ENCODE data around the gene CLSTN2. TPM values are rescaled to one million over a fixed set of nuclear protein-coding genes. Genes with fewer than 3 reads are reported as not detected.

Gene CLSTN2
- total RNA-seq, 1 donor from 2014 or later = 143 TPM

DNA sequence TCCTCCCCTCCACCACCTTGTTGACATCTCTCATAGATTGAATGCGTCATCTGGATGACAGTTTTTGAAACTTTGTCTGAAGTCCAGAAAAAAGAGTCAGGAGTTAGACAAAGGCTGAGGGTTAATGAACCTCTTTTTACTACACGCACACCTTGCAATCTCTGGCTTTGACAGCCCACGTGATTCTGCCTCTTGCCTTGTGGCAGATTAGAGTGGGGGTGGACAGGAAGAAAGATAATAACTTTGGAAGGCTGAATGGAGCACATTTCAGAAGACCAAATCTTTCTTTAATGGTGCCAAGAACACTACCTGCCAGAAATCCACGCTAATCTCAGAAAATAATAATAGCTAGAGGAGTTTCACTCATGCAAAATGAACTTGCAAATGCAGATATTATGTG is 415.0 kb downstream of the CLSTN2 start:
- Mint-ChIP-seq H3K4me3 (ENCODE audit: unreplicated experiment) (no peak overlapping the region), H3K36me3 (ENCODE audit: unreplicated experiment) (peaks cover 6% of the 10 kb centered on the region)

DNA sequence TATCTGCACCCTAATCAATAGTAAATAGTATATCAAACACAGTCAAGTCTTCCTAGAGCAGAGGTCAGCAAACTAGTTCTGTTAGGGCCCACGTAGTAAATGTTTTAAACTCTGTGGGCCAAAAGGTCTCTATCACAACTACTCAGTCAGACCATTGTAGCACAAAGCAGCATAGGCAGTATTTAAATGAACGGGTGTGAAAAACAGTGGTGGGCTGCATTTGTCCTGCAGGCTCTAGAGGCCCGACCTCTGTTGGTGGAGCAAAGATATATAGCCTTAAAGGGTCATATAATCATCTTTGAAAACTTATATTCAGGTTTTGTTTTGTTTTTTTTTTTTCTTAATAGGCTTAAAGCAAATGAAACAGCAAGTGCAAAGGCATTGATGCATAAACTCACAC is 416.5 kb downstream of the CLSTN2 start:
- H3K27me3 Mint-ChIP-seq (ENCODE audit: unreplicated experiment) = no peaks in the 10 kb centered on the region
- TF ChIP-seq, protein P1, sequence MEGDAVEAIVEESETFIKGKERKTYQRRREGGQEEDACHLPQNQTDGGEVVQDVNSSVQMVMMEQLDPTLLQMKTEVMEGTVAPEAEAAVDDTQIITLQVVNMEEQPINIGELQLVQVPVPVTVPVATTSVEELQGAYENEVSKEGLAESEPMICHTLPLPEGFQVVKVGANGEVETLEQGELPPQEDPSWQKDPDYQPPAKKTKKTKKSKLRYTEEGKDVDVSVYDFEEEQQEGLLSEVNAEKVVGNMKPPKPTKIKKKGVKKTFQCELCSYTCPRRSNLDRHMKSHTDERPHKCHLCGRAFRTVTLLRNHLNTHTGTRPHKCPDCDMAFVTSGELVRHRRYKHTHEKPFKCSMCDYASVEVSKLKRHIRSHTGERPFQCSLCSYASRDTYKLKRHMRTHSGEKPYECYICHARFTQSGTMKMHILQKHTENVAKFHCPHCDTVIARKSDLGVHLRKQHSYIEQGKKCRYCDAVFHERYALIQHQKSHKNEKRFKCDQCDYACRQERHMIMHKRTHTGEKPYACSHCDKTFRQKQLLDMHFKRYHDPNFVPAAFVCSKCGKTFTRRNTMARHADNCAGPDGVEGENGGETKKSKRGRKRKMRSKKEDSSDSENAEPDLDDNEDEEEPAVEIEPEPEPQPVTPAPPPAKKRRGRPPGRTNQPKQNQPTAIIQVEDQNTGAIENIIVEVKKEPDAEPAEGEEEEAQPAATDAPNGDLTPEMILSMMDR (IDR thresholded peaks at IDR 0.05) = no peak
- peaks cover 3% of the 10 kb centered on the region for H3K36me3 Mint-ChIP-seq (ENCODE audit: unreplicated experiment)
- H3K4me1 Mint-ChIP-seq (ENCODE audit: unreplicated experiment) = peaks cover 3% of the 10 kb centered on the region
- H3K27ac Mint-ChIP-seq (ENCODE audit: unreplicated experiment) = no peak overlapping the region
- H3K4me3 Mint-ChIP-seq (ENCODE audit: unreplicated experiment) = no peak overlapping the region
- DNase-seq (ENCODE audit: extremely low spot score, unreplicated experiment) = no peak
- no peaks in the 10 kb centered on the region for H3K9me3 Mint-ChIP-seq (ENCODE audit: unreplicated experiment)

More for the DNA sequence above, 415.0 kb downstream of the CLSTN2 start:
- DNase-seq (ENCODE audit: extremely low spot score, unreplicated experiment) = no peak
- TF ChIP-seq, protein P1 (IDR thresholded peaks at IDR 0.05) = no peak
- H3K27me3 Mint-ChIP-seq (ENCODE audit: unreplicated experiment) = no peaks in the 10 kb centered on the region
- H3K4me1 Mint-ChIP-seq (ENCODE audit: unreplicated experiment) = peaks cover 3% of the 10 kb centered on the region
- no peak overlapping the region for H3K27ac Mint-ChIP-seq (ENCODE audit: unreplicated experiment)
- H3K9me3 Mint-ChIP-seq (ENCODE audit: unreplicated experiment) = no peaks in the 10 kb centered on the region

DNA sequence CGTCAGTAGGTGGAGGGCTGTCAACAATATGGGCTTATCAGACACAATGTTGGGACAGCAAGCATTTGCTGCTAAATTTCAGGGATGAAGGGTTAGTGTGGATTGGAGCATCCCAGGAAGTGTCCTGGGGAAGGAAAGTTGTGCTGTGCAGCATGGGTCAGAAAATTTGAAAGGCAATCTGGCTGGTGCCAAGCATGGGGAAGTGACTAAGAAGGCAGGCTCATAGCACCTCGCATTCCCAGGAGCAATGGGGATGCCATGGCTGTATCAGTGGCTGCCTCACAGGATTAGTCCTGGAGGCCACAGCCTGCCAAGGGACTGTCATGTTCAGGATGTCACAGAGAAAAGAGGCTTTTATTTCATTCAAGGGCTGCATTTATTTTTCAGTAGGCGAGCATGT is 420.5 kb downstream of the CLSTN2 start:
- no peaks in the 10 kb centered on the region for H3K27me3 Mint-ChIP-seq (ENCODE audit: unreplicated experiment)
- DNase-seq (ENCODE audit: extremely low spot score, unreplicated experiment) = no peak
- TF ChIP-seq, protein P1 (IDR thresholded peaks at IDR 0.05) = no peak
- no peak overlapping the region for H3K27ac Mint-ChIP-seq (ENCODE audit: unreplicated experiment)
- no peaks in the 10 kb centered on the region for H3K9me3 Mint-ChIP-seq (ENCODE audit: unreplicated experiment)
- H3K4me3 Mint-ChIP-seq (ENCODE audit: unreplicated experiment) = no peak overlapping the region
- H3K4me1 Mint-ChIP-seq (ENCODE audit: unreplicated experiment) = no peaks in the 10 kb centered on the region
- H3K36me3 Mint-ChIP-seq (ENCODE audit: unreplicated experiment) = peaks cover 3% of the 10 kb centered on the region

DNA sequence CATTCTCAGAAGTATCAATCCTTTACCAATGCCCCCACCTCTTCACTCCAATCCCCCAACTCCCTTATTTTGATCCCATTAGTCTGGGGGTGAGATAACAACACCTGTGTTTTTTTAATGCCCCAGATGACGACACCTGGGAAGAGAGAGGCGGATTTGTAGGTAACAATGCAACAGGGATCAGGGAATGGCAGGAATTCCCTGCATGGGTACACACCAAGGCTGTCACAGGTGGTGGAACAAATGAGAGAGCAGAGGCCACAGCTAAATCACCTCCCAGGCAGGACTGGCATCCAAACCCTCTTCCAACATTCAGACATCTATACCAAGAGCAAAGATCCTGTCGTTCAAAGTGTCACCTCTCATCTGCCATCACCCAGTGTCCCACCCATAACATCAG is 423.7 kb downstream of the CLSTN2 start:
- DNase-seq (ENCODE audit: extremely low spot score, unreplicated experiment) = no peak
- TF ChIP-seq, protein P1 (IDR thresholded peaks at IDR 0.05) = no peak
- H3K4me1 Mint-ChIP-seq (ENCODE audit: unreplicated experiment) = no peaks in the 10 kb centered on the region
- H3K4me3 Mint-ChIP-seq (ENCODE audit: unreplicated experiment) = no peak overlapping the region
- H3K36me3 Mint-ChIP-seq (ENCODE audit: unreplicated experiment) = peaks cover 12% of the 10 kb centered on the region
- peaks cover 13% of the 10 kb centered on the region for H3K9me3 Mint-ChIP-seq (ENCODE audit: unreplicated experiment)
- no peak overlapping the region for H3K27ac Mint-ChIP-seq (ENCODE audit: unreplicated experiment)
- no peaks in the 10 kb centered on the region for H3K27me3 Mint-ChIP-seq (ENCODE audit: unreplicated experiment)

DNA sequence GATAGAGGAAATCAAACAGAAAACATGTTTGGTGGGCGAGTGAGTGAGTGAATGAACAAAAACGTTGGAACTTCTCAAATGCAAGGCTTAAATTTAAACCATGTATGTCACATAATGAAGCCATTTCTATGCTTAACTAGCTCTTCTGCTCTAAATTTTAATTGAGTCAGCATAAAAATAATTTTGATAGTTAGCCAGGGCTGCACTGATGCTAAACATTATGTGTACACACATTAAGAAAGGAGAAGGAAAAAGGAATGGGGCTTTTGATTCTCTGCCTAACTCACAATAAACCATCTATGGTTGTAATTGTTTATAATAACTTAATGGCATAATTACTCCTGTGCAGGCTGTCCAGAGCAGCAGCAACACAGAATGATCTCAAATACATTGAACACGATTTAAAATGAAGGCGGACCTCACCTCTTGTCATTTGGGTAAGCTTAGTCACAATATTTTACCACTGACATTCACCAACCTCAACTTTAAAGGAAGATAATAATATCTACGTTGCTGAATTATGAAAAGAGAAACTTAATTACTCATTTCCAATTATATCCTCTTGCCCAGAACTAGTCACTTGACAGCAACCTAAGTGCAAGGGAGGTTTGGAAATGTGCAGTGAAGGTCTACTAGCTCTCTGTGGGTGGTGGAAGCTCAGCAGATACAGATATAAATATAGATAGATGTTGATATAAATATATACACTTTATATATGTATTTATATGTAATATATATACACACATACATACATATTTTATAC is 424.4 kb downstream of the CLSTN2 start:
- Mint-ChIP-seq H3K4me3 (ENCODE audit: unreplicated experiment) (no peak overlapping the region), H3K9me3 (ENCODE audit: unreplicated experiment) (peaks cover 13% of the 10 kb centered on the region), H3K27me3 (ENCODE audit: unreplicated experiment) (no peaks in the 10 kb centered on the region), H3K27ac (ENCODE audit: unreplicated experiment) (no peak overlapping the region), H3K4me1 (ENCODE audit: unreplicated experiment) (no peaks in the 10 kb centered on the region), H3K36me3 (ENCODE audit: unreplicated experiment) (peaks cover 12% of the 10 kb centered on the region)
- DNase-seq (ENCODE audit: extremely low spot score, unreplicated experiment) = no peak
- TF ChIP-seq, protein P1 (IDR thresholded peaks at IDR 0.05) = no peak

All from osteocyte (in vitro differentiated cells).